Endothelial cell of umbilical vein (primary cell): ENCODE results near the gene TRAK1. TPM values are rescaled to one million over a fixed set of nuclear protein-coding genes. Genes with fewer than 3 reads are reported as not detected.

Experiments
- BruUV-seq: library from RNA; stranded (reverse); fragments of 400-500 nt; replicated peaks from 2 replicates; lab custom pipeline; 2021; lab: Mats Ljungman, UMichigan
- CTCF ChIA-PET: fragments of 300-600, 350-600 bp; sonication (Branson Sonifier 250); formaldehyde crosslinking; loops from one replicate; lab custom pipeline; 2021; ENCODE audit warnings: antibody characterized with exemption, inconsistent platforms; lab: Charles Lee
- POLR2A ChIA-PET: fragments of 300-600, 350-600 bp; sonication (Branson Sonifier 250); formaldehyde crosslinking; loops from one replicate; lab custom pipeline; 2021; ENCODE audit warnings: antibody characterized with exemption, inconsistent platforms; lab: Charles Lee
- DNase-seq: peaks from one replicate; pipeline ENCODE4 v3.0.0-alpha.2; 2011; ENCODE audit warnings: low read depth, low spot score
- FAIRE-seq: peaks from 2 replicates; lab custom pipeline; 2011; peaks lifted over from hg19 to GRCh38; lab: Jason Lieb, UNC
- H2AFZ ChIP-seq: 2 replicates; pipeline ENCODE4 v1.6.0; 2012; ENCODE audit warnings: low read depth, low read length, control low read depth, inconsistent platforms
- H3K27ac ChIP-seq: 2 replicates; pipeline ENCODE4 v1.5.1; 2011; ENCODE audit warnings: low read depth, mild to moderate bottlenecking, control low read depth, low read length, moderate library complexity; ENCODE audit not compliant: insufficient read depth
- H3K27me3 ChIP-seq, 2 experiments: 2 replicates each; pipeline versions ENCODE4 v1.6.0 to v1.6.1; 2011; ENCODE audit warnings: low read length in 2 of 2, mixed read lengths in 1 of 2; ENCODE audit not compliant: control insufficient read depth in 2 of 2, insufficient read depth in 2 of 2
- H3K36me3 ChIP-seq, 2 experiments: 2 replicates in 1 of 2; 3 replicates in 1 of 2; pipeline ENCODE4 v1.5.1; 2011; ENCODE audit warnings: low read length in 2 of 2, mild to moderate bottlenecking in 1 of 2, moderate library complexity in 1 of 2; ENCODE audit not compliant: control insufficient read depth in 2 of 2, insufficient read depth in 2 of 2; ENCODE audit errors: extremely low read depth in 1 of 2
- H3K4me1 ChIP-seq: 3 replicates; pipeline ENCODE4 v1.5.1; 2011; ENCODE audit warnings: mild to moderate bottlenecking, low read length; ENCODE audit not compliant: control insufficient read depth, insufficient read depth; ENCODE audit errors: extremely low read depth
- H3K4me2 ChIP-seq: 2 replicates; pipeline ENCODE4 v1.6.1; 2011; ENCODE audit warnings: low read length, control low read depth, mixed read lengths; ENCODE audit not compliant: insufficient read depth
- H3K4me3 ChIP-seq, 3 experiments: fragments of 200-600 bp in 1 of 3; sonication (generic), shearing (Covaris generic) in 1 of 3; replicated peaks in 1 of 3; 2 replicates each; pipeline ENCODE4 v1.5.1; 2011 to 2016; ENCODE audit warnings: control low read depth in 3 of 3, low read length in 3 of 3, mild to moderate bottlenecking in 2 of 3, inconsistent platforms in 1 of 3, low read depth in 1 of 3, moderate library complexity in 1 of 3; ENCODE audit not compliant: insufficient read depth in 1 of 3
- H3K79me2 ChIP-seq: 2 replicates; pipeline ENCODE4 v1.6.0; 2012; ENCODE audit warnings: low read length, inconsistent platforms; ENCODE audit not compliant: control insufficient read depth, insufficient read depth
- H3K9ac ChIP-seq: replicated peaks from 2 replicates; pipeline ENCODE3; 2011; ENCODE audit warnings: low read length, control low read depth; ENCODE audit not compliant: insufficient read depth; ENCODE audit errors: extremely low read depth
- H3K9me1 ChIP-seq: replicated peaks from 3 replicates; pipeline ENCODE4 v1.6.0; 2011; ENCODE audit warnings: mild to moderate bottlenecking, low read length; ENCODE audit not compliant: control insufficient read depth, insufficient read depth; ENCODE audit errors: extremely low read depth
- H3K9me3 ChIP-seq: replicated peaks from 2 replicates; pipeline ENCODE4 v1.5.1; 2012; ENCODE audit warnings: low read length, inconsistent platforms; ENCODE audit not compliant: control insufficient read depth, insufficient read depth
- H4K20me1 ChIP-seq: replicated peaks from 2 replicates; pipeline ENCODE3; 2011; ENCODE audit warnings: mild to moderate bottlenecking, low read length; ENCODE audit not compliant: control insufficient read depth, insufficient read depth; ENCODE audit errors: extremely low read depth
- EZH2 ChIP-seq: IDR thresholded peaks from 2 replicates; pipeline ENCODE4 v1.6.1; 2012; ENCODE audit warnings: borderline replicate concordance, low read depth, mild to moderate bottlenecking, moderate library complexity, low read length, inconsistent platforms; ENCODE audit not compliant: severe bottlenecking
- FOS ChIP-seq: IDR thresholded peaks from 2 replicates; pipeline ENCODE4 v1.6.1; 2011; ENCODE audit warnings: mild to moderate bottlenecking, low read length, moderate library complexity, borderline replicate concordance; ENCODE audit not compliant: insufficient read depth
- GATA2 ChIP-seq: IDR thresholded peaks from 2 replicates; pipeline ENCODE4 v1.7.0; 2011; ENCODE audit warnings: low read depth, mild to moderate bottlenecking, moderate library complexity, mixed read lengths, low read length; ENCODE audit not compliant: insufficient read length, insufficient read depth
- JUN ChIP-seq: IDR thresholded peaks from 2 replicates; pipeline ENCODE4 v1.6.1; 2011; ENCODE audit warnings: borderline replicate concordance, low read depth; ENCODE audit not compliant: insufficient read length, insufficient read depth
- MYC ChIP-seq: IDR thresholded peaks from one replicate; pipeline ENCODE4 v1.6.1; 2011; ENCODE audit warnings: mild to moderate bottlenecking, low read depth, low read length
- POLR2A ChIP-seq: IDR thresholded peaks from 2 replicates; pipeline ENCODE4 v1.6.1; 2012; ENCODE audit warnings: low read depth, mild to moderate bottlenecking, control low read depth, low read length
- POLR2AphosphoS5 ChIP-seq: IDR thresholded peaks from 2 replicates; pipeline ENCODE4 v1.6.1; 2012; ENCODE audit warnings: low read depth, mild to moderate bottlenecking, control low read depth, low read length, moderate library complexity; ENCODE audit not compliant: insufficient read depth
- dilution Hi-C: fragments of 300-500 bp; cut with MboI; formaldehyde crosslinking; loops from one replicate; pipeline ENCODE4 v1.15.0; 2019; ENCODE audit warnings: low sequenced_read_pairs; ENCODE audit not compliant: extremely low pct_ligation_motif_present
- intact Hi-C: fragments of 100-400 bp; cut with micrococcal nuclease; formaldehyde crosslinking; loops from one replicate; pipeline ENCODE4 v1.10.0; 2022
- polyA plus RNA-seq, 4 experiments: library from polyadenylated mRNA; depleted of rRNA in 3 of 4; stranded (reverse) in 3 of 4; unstranded in 1 of 4; fragments of >200 nt; gene quantifications; 2 replicates each; pipeline versions ENCODE4 v1.2.1 to v1.2.3, GENCODE V29; 2011 to 2012; ENCODE audit warnings: missing spikeins in 1 of 4
- total RNA-seq: library from RNA; stranded (reverse); gene quantifications from 2 replicates; pipeline ENCODE4 v1.2.3, GENCODE V29; 2021
- TF ChIP-seq, protein P1 (sequence below), 2 donors: IDR thresholded peaks; 1 replicate in 1 of 2; 2 replicates in 1 of 2; pipeline ENCODE4 v1.5.1; 2011; ENCODE audit warnings: low read length in 2 of 2, mild to moderate bottlenecking in 2 of 2, moderate library complexity in 2 of 2, control low read depth in 1 of 2, inconsistent platforms in 1 of 2, low read depth in 1 of 2; ENCODE audit not compliant: insufficient read depth in 1 of 2; ENCODE audit errors: extremely low read depth in 1 of 2
- TF ChIP-seq, protein P2 (sequence below): IDR thresholded peaks from 2 replicates; pipeline ENCODE4 v1.6.1; 2011; ENCODE audit not compliant: insufficient read depth, insufficient read length

The TRAK1 gene
- total and polyA plus RNA-seq, 2 donors (not counting 3 experiments of a cell fraction or from before 2014, with no cell fraction given): 38.5 to 59.6 TPM

DNA sequence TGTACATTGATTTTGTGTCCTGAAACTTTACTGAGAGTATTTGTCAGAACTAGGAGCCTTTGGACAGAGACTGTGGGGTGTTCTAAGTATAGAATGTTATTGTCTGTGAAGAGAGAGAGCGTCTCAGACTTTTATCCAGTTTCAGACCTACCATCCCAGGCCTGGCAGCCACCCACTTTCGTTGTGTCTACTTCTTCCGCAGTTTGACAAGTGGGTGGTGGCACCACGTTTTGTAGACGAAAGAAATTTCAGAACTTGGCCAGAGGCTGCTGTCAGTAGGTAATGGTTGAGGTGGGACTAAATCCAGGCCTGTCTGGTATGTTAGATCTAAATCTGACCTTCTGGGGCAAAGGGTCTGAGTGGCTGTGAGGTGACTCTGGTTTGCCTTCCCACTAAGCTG, 13.4 kb upstream of the TRAK1 start:
- Histone ChIP-seq H3K4me2 (no peak overlapping the region), H3K79me2 (peaks cover 63% of the 10 kb centered on the region), H3K9ac (no peak overlapping the region), H4K20me1 (peaks cover under 1% of the 10 kb centered on the region), H3K27ac (no peak overlapping the region), H3K27me3 (no peaks in the 10 kb centered on the region), H3K36me3 (no peaks in the 10 kb centered on the region), H3K9me1 (no peaks in the 10 kb centered on the region), H3K4me1 (peaks cover 6% of the 10 kb centered on the region), H2AFZ (no peak overlapping the region), H3K9me3 (no peaks in the 10 kb centered on the region), H3K4me3 (no peak overlapping the region)
- TF ChIP-seq GATA2: no peak
- TF ChIP-seq EZH2: no peak
- TF ChIP-seq, protein P1, sequence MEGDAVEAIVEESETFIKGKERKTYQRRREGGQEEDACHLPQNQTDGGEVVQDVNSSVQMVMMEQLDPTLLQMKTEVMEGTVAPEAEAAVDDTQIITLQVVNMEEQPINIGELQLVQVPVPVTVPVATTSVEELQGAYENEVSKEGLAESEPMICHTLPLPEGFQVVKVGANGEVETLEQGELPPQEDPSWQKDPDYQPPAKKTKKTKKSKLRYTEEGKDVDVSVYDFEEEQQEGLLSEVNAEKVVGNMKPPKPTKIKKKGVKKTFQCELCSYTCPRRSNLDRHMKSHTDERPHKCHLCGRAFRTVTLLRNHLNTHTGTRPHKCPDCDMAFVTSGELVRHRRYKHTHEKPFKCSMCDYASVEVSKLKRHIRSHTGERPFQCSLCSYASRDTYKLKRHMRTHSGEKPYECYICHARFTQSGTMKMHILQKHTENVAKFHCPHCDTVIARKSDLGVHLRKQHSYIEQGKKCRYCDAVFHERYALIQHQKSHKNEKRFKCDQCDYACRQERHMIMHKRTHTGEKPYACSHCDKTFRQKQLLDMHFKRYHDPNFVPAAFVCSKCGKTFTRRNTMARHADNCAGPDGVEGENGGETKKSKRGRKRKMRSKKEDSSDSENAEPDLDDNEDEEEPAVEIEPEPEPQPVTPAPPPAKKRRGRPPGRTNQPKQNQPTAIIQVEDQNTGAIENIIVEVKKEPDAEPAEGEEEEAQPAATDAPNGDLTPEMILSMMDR (IDR thresholded peaks at IDR 0.05; ENCODE audit: extremely low read depth in 1 of 2, insufficient read depth in 1 of 2, low read depth in 1 of 2, low read length in 2 of 2): no peak
- TF ChIP-seq MYC: no peak
- no peak for TF ChIP-seq JUN
- TF ChIP-seq POLR2AphosphoS5: no peak
- TF ChIP-seq, protein P2, sequence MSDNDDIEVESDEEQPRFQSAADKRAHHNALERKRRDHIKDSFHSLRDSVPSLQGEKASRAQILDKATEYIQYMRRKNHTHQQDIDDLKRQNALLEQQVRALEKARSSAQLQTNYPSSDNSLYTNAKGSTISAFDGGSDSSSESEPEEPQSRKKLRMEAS: no peak
- TF ChIP-seq POLR2A: no peak
- TF ChIP-seq FOS: no peak
- no TSS peak for BruUV-seq
- dilution Hi-C loops: no loop called here
- FAIRE-seq: no peak
- DNase-seq: no peak
- intact Hi-C loops: no loop called here
- CTCF ChIA-PET: no interaction called here
- POLR2A ChIA-PET: no interaction called here
